NCI-H2029 treated with DMSO at 0.1 percent for 48 hours (cell line): ENCODE data around the gene NUDT1.

Experiments used
- DNase-seq: peaks from one replicate; lab custom pipeline; 2025; lab: John Stamatoyannopoulos, UW

Gene NUDT1

GRCh38 chr7:2224491-2224928 lies 17.5 kb upstream of the NUDT1 start:
- DNase-seq, result no peak

DNA sequence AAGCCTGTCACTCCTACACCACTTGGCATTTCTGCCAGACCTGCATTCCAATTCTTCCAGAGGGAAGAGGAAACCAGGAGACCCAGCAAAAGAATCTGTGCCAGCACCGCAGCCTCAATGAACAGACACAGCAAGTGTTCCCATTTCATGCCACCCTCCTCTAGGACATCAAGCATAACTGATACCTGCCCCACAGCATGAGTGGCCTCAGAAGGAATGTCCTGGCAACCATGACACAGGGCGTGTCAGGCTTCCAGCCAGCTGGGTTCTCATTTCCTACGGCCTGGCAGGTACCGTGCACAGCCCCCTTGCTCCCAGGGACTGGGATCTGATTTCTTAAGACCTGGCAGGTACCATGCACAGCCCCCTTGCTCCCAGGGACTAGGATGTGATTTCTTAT lies 17.1 kb upstream of the NUDT1 start:
- no peak for DNase-seq

- no peak for DNase-seq
Measured at GRCh38 chr7:2225336-2225735, 16.7 kb upstream of the NUDT1 start.

DNA sequence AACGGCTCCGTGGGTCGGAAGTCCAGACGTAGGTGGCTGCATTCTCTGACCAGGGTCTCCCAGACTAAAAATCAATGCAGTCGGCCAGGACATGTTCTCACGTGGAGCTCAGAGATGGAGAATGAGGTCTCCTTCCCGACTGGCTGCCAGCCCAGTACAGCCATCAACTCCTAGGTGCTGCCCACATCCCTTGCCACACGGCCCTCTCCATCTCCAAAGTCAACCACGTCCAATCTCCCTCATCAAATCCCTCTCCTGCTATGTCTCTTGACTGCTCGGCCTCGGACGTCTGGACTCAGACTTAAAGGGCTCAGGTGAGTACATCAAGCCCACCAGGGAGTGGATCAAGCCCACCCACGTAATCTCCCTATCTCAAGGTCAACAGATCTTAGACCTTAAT lies 16.2 kb upstream of the NUDT1 start:
- DNase-seq, result no peak

DNA sequence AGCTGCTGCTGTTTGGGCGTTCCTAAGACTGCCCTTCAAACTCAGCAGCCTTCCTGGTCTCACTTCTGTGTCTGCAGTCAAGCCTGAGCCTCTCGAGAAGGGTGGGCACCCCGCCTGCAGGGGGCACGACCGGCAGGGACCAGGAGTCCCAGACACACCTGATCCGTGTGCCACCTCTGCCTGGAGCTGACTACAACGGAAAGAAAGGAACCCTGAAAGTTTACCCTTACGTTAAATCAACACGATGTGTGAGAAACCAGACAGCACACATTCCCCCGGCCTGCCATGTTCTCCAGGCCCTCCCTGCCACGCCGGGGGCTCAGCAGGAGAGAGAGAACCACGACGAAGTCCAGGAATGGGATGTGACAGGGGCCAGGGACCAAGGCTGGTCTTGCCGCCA lies 14.3 kb upstream of the NUDT1 start:
- DNase-seq, result no peak

GRCh38 chr7:2228921-2229320 lies 13.1 kb upstream of the NUDT1 start:
- DNase-seq, result no peak

- DNase-seq, result no peak
Measured at GRCh38 chr7:2229467-2229866, 12.6 kb upstream of the NUDT1 start.

DNA sequence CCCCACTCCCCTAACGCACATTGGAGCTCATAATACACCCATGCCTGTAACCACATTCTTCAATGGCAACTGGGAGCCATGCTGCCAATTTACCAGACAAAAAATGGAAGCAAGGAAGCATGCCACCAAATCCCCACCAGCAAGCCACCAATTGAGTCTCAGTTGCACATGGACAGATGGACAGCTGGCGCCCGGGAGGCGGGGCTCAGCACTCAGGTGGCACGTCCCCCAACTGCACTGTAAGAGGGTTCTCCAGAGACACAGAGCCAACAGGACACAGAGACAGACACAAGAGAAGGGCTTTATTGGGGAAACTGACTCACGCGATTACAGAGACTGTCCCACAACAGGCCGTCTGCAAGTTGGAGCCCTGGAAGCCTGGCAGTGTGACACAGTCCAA lies 11.8 kb upstream of the NUDT1 start:
- no peak for DNase-seq

- DNase-seq, result no peak
Measured at GRCh38 chr7:2230882-2231281, 11.1 kb upstream of the NUDT1 start.

DNA sequence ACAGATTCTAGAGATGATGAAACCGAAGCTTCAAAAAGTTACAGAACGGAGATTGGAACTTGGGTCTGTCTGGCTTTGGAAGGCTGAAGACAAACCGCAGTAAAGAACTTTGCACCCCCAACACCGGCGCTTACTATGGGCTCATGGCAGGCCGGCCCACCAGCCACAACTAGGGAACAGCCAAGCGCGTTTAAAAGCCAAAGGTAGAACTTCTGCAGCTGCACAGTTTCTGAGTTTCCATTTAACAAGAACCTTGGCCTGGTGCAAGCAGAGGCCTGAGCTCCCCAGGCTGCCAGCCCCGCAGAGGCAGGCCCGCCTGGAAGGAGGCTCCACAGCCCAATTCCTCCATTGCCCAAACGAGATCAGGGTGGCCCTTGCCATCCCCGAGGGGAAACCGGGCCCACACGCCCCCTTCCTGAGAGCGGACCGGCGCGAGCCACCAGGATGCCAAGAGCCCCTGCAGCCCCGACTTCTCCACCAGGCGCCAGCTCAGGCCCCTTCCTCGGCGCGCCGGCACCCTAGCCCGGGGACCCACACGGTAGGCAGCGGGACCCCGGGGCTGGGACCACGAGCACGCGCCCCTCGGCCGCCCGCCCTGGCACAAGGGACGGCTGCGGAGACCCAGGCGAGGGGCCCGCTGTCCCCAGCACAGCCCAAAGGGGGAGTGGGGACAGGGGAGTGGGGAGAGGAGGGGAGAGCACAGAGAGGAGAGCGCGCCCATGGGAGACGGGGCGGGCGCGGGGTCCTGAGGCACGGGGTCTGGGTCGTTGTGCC lies 9.8 kb upstream of the NUDT1 start:
- no peak for DNase-seq

DNA sequence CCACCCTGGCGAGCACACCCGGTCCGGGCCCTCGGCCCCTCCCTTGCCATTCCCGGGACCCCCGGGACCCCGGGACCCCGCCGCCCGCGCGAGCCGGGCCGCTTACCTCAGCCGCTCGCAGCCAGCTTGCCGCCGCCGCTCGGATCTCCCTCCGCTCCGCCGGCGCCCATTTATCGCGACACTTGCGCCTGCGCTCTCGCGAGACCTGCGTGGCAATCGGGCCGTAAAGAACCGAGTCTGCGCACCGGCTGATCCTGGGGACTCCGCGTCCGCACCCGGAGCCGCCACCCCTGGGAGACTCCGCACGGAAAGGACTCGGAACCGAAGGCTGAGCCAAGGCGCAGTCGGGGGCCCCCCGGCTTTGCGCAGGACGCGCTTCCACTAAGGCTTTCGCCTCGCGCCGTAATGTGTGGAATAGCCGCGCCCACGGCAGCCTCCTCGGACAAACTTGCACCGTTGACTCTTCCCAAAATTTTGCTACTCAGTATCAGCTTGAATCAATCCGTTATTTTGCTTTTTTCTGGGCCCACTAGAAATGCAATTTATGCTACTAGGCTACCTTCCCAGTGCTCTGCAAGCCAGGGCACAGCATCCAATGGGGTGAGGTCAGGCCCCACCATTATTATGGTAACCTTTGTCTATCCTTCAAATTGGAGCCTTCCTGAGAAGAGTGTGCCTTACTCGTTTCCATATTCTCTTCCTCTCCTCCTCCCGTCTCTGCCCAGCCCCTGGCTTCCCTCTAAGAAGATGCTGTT lies 9.1 kb upstream of the NUDT1 start, which contains the start of gene MAD1L1:
TSS of gene MAD1L1 (minus strand) at position 180 of the 755 bp plus-strand sequence. CDS start 2,812 bp downstream, outside the sequence.
- peak; percentile 38 for DNase-seq

GRCh38 chr7:2233926-2234325 lies 8.1 kb upstream of the NUDT1 start:
- DNase-seq, result no peak

DNA sequence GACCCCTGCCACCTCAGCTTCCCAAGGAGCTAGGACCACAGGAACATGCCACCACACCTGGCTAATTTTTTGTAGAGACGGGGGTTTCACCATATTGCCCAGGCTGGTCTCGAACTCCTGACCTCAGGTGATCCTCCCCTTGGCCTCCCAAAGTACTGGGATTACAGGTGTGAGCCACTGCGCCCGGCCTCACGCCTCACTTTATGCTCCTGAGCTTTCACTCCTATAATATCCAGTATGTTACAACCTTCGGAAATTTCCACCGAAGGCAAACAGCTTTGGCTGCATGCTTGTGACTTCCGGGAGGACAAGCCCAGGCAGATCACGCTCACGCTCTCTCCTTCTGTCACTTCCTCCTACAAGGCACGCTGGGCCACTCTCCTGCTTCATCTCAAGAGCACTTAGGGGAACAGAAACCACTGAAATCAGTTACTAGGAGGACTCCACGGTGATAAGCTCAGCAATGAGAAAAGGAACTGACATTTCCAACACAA lies 4.9 kb upstream of the NUDT1 start:
- DNase-seq, result no peak

DNA sequence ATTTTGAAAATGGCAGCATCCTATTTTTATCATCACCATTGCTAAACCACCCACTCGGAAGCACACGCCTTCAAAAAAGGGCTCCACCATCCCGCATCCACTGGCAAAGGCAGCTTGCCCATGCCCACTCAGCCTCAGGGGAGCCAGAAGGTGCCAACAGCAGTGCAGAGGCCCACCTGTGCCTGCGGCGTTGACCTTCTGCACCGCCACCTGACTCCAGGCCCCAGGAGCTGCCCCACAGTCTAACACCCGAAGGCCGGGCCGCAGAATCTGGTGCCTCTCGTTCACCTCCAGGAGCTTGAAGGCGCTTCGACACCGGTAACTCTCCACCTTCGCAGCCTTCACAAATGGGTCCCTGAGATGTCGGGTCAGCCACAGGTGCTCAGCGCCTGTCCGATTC lies 2.8 kb upstream of the NUDT1 start:
- DNase-seq, result no peak

GRCh38 chr7:2242541-2243429 lies 759 bp downstream of the NUDT1 start:
- no peak for DNase-seq

- DNase-seq, result no peak
Measured at GRCh38 chr7:2243458-2243857, 1.4 kb downstream of the NUDT1 start.

DNA sequence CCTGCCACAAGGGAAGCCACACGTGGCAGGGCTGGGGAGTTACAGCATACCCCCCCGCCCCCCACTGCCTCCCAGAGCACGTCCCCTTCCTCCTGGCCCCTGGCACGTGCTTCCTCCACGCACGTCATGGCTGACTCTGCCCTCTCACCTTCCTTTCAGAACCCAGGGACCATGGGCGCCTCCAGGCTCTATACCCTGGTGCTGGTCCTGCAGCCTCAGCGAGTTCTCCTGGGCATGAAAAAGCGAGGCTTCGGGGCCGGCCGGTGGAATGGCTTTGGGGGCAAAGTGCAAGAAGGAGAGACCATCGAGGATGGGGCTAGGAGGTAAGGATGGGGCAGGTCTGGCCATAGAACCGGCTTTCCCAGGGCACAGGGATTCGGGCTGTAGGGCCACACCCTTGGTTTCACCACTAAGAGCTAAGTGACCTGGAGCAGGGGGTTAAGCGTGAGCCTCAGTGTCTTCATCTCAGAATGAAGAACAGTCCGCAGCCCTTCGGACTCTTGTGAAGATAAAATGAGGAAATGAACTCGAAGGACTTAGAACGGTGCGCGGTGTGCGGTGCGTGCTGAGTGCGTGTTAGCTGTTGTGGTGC lies 2.5 kb downstream of the NUDT1 start:
- DNase-seq, result no peak

DNA sequence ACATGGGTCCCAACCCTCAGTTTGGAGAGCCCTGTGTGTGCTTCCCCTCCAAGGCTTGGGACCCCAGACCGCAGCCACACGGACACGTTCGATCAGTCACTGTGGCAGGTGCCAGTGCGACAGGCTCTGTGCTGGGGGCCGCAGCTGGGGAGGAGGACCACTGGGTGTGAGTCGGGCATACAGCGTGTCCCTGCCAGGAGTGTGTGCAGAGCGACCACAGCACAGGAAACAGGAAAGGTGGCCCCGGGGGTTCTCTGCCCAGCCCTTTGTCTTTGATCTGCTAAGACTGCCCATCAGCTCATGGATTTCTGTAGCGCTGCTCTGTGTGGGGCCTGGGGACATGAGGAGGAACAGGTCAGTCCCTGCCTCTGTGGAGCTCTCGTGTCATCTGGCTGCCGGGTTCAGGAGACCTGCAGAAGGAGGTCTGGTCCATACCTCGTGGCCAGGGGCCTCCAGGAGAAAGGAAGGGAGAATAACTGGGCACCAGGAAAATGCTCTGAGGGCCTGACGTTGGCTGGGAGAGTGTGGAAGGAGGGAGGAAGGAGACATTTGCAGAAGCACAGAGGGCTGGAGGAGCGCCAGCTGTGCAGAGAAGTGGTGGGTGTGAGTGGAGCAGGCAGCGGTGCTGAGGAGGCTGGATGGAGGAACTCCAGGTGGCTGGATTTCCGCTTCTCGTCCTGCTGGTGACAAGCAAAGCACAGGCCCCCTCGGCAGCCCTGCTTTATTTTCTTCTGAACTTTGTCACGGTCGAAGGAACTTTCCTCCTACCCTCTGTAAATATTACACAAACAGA lies 4.1 kb downstream of the NUDT1 start:
- no peak for DNase-seq

GRCh38 chr7:2247141-2247995 lies 5.3 kb downstream of the NUDT1 start:
- no peak for DNase-seq
